Activated CD8-positive, alpha-beta memory T cell treated with anti-CD3 and anti-CD28 coated beads, Interleukin-2, amount 50 U/mL, for 1 hour (primary cell): ENCODE results near the gene NUBPL.
"Not testable (repeated sequence)": the region's sequence is repeated elsewhere in the genome, so short reads cannot be mapped to it uniquely, and the experiment has no call there.

Experiments
- DNase-seq: peaks from one replicate; pipeline ENCODE4 v3.0.0-alpha.2; 2020; ENCODE audit errors: extremely low read depth

NUBPL gene

GRCh38 chr14:31877255-31877798 is 316.1 kb downstream of the NUBPL start:
- DNase-seq = no peak

- no peak for DNase-seq
Observed at GRCh38 chr14:31879661-31880348, 318.6 kb downstream of the NUBPL start.

- DNase-seq = no peak
Observed at GRCh38 chr14:31880935-31881334, 319.7 kb downstream of the NUBPL start.

DNA sequence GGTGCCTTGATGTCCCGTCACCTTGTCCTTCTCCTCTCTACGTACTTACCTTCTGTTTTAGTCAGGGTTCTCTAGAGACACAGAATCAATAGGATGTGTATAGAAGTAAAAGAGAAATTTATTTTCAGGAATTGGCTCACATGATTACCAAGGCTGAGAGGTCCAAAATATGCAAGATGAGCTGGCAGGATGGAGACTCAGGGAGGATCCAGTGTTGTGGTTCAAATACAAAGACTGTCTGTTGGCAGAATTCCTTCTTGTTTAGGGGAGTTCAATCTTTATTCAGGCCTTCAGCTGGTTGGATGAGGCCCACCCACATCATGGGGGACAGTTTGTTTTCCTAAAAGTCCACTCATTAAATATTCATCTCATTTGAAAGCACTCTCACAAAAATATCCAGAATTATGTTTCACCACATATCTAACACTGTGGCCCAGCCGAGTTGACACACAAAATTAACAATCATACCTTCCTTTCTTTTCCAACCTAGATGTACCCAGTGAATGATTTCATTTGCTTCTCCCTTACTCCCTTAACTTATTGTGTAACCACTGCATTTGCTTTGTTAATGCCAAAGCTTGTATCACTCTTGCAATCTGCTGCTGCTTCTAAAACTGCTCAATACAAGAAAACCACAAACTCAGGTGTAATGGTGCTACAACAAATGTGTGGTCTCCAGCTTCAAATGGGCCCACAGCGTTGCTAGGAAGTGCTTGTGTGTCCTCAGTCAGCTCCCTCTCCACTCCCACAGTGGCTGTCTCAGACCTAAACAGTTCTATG is 320.5 kb downstream of the NUBPL start:
- no peak for DNase-seq

DNA sequence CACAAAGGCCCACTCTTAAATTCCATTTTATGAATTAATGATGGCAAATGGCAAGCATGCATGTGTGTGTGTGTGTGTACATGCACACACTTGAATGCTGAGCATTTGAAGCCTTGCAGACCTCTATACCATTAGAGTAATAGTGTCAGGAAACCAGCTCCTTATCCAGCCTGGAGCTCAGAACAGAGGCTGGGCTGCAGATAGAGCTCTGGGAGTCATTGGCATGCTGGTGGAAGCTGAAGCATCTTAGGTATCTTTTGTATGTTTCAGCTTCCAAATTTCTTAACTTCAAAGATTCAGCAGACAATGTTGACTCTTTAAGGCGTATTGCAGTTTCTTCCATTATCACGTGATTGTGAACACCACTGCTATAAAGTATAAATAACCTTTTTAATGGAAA is 323.0 kb downstream of the NUBPL start:
- no peak for DNase-seq

DNA sequence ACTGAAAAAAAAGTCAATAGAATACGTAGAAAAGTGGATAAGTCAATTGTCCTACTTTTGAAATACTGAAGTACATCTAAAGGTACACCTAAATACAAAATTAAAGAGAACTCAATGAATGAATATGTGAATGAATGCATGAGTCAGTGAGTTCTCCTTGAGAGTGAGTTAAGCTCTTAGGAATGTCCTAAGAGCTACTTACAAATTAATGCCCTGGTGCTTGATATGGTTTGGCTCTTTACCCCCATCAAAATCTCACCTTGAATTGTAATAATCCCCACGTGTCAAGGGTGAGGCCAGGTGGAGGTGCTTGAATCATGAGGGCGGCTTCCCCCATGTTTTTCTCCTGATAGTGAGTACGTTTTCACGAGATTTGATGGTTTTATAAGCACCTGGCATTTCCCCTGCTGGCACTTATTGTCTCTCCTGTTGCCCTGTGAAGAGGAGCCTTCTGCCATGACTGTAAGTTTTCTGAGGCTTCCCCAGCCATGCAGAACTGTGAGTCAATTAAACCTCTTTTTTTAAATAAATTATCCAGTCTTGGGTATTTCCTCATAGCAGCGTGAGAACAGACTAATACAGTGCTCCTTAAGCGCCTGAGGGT is 323.7 kb downstream of the NUBPL start:
- no peak for DNase-seq

DNA sequence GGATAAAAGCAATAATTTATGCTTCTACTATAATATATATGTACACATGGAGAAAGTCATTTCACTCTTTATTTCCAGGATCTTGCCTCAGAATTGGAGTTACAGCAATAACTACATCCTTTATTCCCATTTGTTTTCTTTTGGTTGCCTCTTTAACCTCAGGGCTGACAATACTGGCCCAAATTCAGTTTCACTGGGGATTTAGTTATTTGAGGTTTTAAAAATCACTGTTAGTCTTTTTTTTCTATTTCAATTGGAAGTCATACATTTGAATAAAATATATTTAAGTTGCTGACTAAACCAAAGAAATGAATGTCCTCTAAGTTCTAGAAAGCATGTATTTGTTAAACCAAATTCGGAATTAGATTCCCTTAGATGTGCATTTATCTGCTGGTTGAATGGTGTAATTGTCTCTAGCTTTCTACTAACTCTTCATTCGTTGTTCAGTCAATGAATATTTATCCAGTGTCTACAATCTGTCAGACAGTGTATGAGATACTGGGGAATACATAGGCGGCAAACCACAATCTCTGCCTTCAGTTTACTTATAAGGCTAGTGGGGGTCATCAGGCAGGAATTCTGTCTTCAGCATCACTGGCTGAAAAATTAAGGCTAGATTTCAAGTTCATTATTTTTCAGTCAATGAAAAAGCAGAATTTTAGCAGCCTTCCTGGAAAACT is 325.1 kb downstream of the NUBPL start:
- no peak for DNase-seq

- DNase-seq = no peak
Observed at GRCh38 chr14:31887929-31888580, 326.9 kb downstream of the NUBPL start.

- DNase-seq = no peak
Observed at GRCh38 chr14:31889297-31889696, 328.1 kb downstream of the NUBPL start.

- DNase-seq = not testable (repeated sequence)
Observed at GRCh38 chr14:31890202-31890601, 329.0 kb downstream of the NUBPL start.

- DNase-seq = no peak
Observed at GRCh38 chr14:31893221-31893757, 332.1 kb downstream of the NUBPL start.

DNA sequence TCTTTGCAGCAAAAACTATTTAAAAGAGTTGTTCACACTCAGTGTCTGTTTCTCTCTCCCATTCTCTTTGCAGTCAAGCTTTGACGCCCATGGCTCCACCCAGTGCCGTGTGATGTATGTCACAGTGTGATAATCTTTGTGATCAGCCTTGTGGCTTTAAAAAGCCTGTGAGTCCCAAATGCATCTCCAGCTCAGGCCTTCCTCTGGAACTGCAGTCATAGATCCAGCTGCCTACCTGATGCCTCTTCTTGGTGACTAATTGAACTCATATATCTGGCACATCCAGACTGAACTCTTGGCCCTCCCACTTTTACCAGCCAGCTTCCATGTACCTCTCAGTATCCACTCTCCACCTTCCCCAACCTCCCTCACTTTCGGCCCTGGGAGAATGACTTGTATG is 333.1 kb downstream of the NUBPL start:
- DNase-seq = no peak

DNA sequence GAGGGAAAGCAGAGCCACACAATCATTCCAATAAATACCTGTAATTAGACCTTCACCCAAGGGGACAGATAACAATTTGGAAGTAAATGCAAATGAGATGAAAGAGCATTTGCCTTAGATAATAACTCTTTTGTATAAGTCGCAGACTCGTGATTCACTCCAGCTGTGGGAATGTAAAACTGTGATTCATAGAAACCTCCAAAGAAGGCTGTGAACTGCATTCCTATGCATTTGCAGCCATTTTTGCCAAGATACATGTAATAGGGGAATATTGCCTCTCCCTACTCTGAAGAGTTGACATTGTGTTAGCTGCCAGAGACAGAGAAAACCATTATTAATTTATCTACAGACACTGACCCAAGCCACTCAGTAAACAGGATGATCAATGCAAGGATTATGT is 334.0 kb downstream of the NUBPL start:
- no peak for DNase-seq

DNA sequence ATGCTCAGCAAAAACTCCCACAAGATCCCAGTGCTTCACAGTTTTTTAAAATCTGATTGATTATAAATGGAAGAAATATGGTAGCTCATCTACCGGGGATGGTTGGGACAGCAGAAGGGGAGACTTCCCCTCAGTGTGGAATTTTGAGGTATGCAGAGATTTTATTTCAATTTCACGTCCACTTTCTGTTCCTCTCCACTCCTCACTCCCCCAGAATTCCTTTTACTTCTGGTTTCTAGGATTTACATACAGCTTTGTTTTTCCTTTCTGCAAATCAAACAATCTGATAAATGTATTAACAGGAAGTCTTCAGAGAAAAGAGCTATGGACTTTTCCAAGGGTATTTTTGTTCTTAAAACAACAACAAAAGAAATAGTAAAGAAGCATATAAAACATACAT is 334.4 kb downstream of the NUBPL start:
- DNase-seq = no peak

DNA sequence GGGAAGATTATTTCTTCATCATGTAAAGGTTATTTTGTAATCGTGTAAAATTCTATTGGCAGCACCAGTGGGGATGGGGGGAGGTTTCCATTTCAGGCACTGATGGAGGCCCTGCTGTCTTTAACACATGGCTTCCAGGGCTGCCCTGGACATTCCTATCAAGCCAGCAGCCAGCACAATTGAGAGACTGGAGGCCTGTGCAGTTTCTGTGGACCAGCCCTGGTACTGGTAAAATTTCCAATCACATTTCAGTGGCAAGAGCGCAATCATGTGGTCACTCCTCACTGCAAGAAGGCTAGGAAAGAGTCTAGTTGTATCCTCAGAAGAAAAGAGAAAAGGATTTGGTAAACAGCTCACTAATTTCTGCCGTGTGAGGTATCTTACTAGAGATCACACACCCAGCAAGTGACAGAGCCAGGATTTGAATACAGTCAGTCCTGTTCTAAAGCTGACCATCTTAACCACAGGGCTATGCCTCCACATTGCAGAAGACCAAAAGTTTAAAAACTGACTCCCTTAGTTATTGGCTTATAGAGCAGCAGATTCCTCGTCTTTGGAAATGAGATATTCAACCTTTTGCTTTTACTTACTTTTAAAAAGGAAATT is 336.5 kb downstream of the NUBPL start:
- no peak for DNase-seq

DNA sequence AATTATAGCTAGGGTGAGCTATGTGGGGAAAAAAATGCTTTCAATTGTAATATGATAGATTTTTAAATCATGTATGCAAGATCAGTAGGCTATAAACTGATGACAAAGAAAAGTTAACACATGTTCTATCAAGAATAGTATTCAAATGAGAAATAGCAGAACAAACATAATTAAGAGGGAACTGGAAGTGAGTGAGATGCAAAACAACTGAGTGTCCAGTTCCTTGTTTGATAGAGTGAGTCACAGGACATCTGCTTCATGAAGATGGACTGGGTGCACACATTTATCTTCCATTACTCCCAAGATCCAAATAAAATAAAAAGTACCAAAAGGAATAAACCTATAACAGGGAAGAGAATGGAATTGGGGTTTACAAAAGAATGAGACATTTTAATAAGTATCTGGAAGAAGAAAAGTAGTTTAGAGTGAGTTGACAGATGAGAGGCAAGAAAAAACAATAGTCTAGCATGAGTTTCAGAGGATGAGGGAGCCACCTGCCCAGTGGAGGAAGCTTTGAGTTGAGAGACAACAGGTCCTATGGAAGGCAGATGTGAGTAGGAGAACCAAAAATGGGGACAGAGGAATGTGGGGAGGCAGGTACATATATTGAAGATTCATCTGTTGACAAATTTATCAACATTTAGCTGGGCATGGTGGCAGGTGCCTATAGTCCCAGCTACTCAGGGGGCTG is 337.8 kb downstream of the NUBPL start:
- no peak for DNase-seq

DNA sequence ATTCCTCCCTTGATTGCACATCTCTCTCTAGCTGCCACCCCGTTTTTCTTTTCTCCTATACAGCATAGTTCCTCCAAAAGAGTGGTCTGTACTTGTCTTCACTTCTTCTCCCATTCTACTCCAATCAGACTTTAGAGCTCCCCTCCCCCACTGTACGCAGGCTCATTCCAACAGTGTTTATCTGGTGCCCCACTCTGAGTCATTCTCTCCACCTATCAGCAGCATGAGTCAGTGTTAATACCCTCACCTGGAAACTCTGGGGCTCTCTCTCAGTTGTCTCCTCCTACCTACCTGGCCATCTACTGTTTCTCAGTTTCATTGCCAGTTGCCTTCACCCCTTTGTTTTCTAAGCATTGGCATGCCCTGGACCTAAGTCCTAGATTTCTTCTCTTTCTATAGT is 340.8 kb downstream of the NUBPL start:
- DNase-seq = no peak

GRCh38 chr14:31902945-31903646 is 341.9 kb downstream of the NUBPL start:
- DNase-seq = no peak

- DNase-seq = no peak
Observed at GRCh38 chr14:31909977-31910376, 348.8 kb downstream of the NUBPL start.
